Fibroblast of the aortic adventitia (primary cell): Measurements from ENCODE around the gene LIN28A. TPM values are rescaled to one million over a fixed set of nuclear protein-coding genes. Genes with fewer than 3 reads are reported as not detected.
A peak's percentile ranks its signal among the peaks of the same experiment; 100 is the strongest.
"Not testable (repeated sequence)": the region's sequence is repeated elsewhere in the genome, so short reads cannot be mapped to it uniquely, and the experiment has no call there.

ENCODE experiments used
- DNase-seq: peaks from one replicate; pipeline ENCODE4 v3.0.0-alpha.2; 2010; ENCODE audit warnings: low read depth
- H3K4me3 ChIP-seq: 2 replicates; pipeline ENCODE4 v1.5.1; 2011; ENCODE audit warnings: low read depth, mild to moderate bottlenecking, control low read depth, low read length, moderate library complexity
- CTCF ChIP-seq: IDR thresholded peaks from 2 replicates; pipeline ENCODE4 v1.5.1; 2011; ENCODE audit warnings: mild to moderate bottlenecking, low read length, control low read depth, inconsistent platforms; ENCODE audit not compliant: insufficient read depth
- total RNA-seq: library from RNA; depleted of rRNA; stranded (reverse); fragments of >200 nt; gene quantifications from 2 replicates; pipeline ENCODE4 v1.2.3, GENCODE V29; 2012; ENCODE audit warnings: low replicate concordance

The LIN28A gene
- total RNA-seq, 1 donor, result not detected

- no peak for DNase-seq
These were observed 35.5 kb upstream of the LIN28A start for GRCh38 chr1:26375081-26375480.

GRCh38 chr1:26376050-26376449 lies 34.6 kb upstream of the LIN28A start:
- no peak overlapping the region for H3K4me3 ChIP-seq
- no peak for TF ChIP-seq CTCF
- DNase-seq, result no peak

More at GRCh38 chr1:26375081-26375480, 35.5 kb upstream of the LIN28A start:
- no peak for TF ChIP-seq CTCF
- no peak overlapping the region for H3K4me3 ChIP-seq

- peak; percentile 99 for DNase-seq
- peak overlapping the region; percentile 44 for H3K4me3 ChIP-seq
- no peak for TF ChIP-seq CTCF
These were observed 32.3 kb upstream of the LIN28A start for GRCh38 chr1:26378088-26378878.

GRCh38 chr1:26378879-26379251 lies 31.8 kb upstream of the LIN28A start:
- no peak for DNase-seq
- H3K4me3 ChIP-seq, result no peak overlapping the region
- TF ChIP-seq CTCF, result no peak

- DNase-seq, result no peak
- H3K4me3 ChIP-seq, result no peak overlapping the region
- TF ChIP-seq CTCF, result no peak
These were observed 26.5 kb upstream of the LIN28A start for GRCh38 chr1:26384076-26384475.

GRCh38 chr1:26385063-26385462 lies 25.6 kb upstream of the LIN28A start:
- not testable (repeated sequence) for DNase-seq

GRCh38 chr1:26387447-26387846 lies 23.2 kb upstream of the LIN28A start:
- DNase-seq, result peak; percentile 33
- no peak for TF ChIP-seq CTCF
- H3K4me3 ChIP-seq, result no peak overlapping the region

More at GRCh38 chr1:26385063-26385462, 25.6 kb upstream of the LIN28A start:
- H3K4me3 ChIP-seq, result not testable (repeated sequence)
